ENCODE results near the gene NEUROG1. TPM values are rescaled to one million over a fixed set of nuclear protein-coding genes. Genes with fewer than 3 reads are reported as not detected.

The NEUROG1 gene
- total and polyA plus RNA-seq, 10 of the 15 experiments (the other 5 are each of a cell fraction or from before 2014, with no cell fraction given) = not detected

GRCh38 chr5:135561266-135561665 lies 25.5 kb upstream of the NEUROG1 start:
- ChIA-PET POLR2A (no interaction called here), RAD21 (ENCODE audit: unreplicated experiment) (interaction anchor here (0.7 to 2.7 kb wide), 5 partner anchors 10 to 269 kb away, joined by 3 to 26 read pairs (median 4); no protein-coding TSS in a partner anchor)
- BruUV-seq (replicated peaks) = no TSS peak
- TF ChIP-seq, protein P1, sequence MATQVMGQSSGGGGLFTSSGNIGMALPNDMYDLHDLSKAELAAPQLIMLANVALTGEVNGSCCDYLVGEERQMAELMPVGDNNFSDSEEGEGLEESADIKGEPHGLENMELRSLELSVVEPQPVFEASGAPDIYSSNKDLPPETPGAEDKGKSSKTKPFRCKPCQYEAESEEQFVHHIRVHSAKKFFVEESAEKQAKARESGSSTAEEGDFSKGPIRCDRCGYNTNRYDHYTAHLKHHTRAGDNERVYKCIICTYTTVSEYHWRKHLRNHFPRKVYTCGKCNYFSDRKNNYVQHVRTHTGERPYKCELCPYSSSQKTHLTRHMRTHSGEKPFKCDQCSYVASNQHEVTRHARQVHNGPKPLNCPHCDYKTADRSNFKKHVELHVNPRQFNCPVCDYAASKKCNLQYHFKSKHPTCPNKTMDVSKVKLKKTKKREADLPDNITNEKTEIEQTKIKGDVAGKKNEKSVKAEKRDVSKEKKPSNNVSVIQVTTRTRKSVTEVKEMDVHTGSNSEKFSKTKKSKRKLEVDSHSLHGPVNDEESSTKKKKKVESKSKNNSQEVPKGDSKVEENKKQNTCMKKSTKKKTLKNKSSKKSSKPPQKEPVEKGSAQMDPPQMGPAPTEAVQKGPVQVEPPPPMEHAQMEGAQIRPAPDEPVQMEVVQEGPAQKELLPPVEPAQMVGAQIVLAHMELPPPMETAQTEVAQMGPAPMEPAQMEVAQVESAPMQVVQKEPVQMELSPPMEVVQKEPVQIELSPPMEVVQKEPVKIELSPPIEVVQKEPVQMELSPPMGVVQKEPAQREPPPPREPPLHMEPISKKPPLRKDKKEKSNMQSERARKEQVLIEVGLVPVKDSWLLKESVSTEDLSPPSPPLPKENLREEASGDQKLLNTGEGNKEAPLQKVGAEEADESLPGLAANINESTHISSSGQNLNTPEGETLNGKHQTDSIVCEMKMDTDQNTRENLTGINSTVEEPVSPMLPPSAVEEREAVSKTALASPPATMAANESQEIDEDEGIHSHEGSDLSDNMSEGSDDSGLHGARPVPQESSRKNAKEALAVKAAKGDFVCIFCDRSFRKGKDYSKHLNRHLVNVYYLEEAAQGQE (IDR thresholded peaks at IDR 0.05; ENCODE audit: low read depth, low read length) = no peak
- no peak for TF ChIP-seq SKIL (IDR thresholded peaks at IDR 0.05; ENCODE audit: low read depth, poor library complexity, severe bottlenecking)
- no peak for TF ChIP-seq RAD21 (IDR thresholded peaks at IDR 0.05; ENCODE audit: insufficient read depth, low read depth, low read length)
- no peak for TF ChIP-seq MXI1 (IDR thresholded peaks at IDR 0.05; ENCODE audit: low read depth, low read length)
- TF ChIP-seq RELB (IDR thresholded peaks at IDR 0.05; ENCODE audit: low read depth) = no peak
- TF ChIP-seq CBFB (IDR thresholded peaks at IDR 0.05; ENCODE audit: low read depth) = no peak
- TF ChIP-seq, protein P2, sequence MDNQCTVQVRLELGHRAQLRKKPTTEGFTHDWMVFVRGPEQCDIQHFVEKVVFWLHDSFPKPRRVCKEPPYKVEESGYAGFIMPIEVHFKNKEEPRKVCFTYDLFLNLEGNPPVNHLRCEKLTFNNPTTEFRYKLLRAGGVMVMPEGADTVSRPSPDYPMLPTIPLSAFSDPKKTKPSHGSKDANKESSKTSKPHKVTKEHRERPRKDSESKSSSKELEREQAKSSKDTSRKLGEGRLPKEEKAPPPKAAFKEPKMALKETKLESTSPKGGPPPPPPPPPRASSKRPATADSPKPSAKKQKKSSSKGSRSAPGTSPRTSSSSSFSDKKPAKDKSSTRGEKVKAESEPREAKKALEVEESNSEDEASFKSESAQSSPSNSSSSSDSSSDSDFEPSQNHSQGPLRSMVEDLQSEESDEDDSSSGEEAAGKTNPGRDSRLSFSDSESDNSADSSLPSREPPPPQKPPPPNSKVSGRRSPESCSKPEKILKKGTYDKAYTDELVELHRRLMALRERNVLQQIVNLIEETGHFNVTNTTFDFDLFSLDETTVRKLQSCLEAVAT (IDR thresholded peaks at IDR 0.05) = no peak
- no peak for TF ChIP-seq NFXL1 (IDR thresholded peaks at IDR 0.05; ENCODE audit: borderline replicate concordance)
- TF ChIP-seq PAX8 (IDR thresholded peaks at IDR 0.05) = no peak
- TF ChIP-seq, protein P3, sequence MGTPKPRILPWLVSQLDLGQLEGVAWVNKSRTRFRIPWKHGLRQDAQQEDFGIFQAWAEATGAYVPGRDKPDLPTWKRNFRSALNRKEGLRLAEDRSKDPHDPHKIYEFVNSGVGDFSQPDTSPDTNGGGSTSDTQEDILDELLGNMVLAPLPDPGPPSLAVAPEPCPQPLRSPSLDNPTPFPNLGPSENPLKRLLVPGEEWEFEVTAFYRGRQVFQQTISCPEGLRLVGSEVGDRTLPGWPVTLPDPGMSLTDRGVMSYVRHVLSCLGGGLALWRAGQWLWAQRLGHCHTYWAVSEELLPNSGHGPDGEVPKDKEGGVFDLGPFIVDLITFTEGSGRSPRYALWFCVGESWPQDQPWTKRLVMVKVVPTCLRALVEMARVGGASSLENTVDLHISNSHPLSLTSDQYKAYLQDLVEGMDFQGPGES (IDR thresholded peaks at IDR 0.05) = no peak
- TF ChIP-seq NFYB (IDR thresholded peaks at IDR 0.05; ENCODE audit: insufficient read depth, low read depth, low read length) = no peak
- no peak for TF ChIP-seq ETV6 (conservative IDR thresholded peaks at IDR 0.05 in 1 of 2, IDR thresholded peaks at IDR 0.05 in 1 of 2; ENCODE audit: borderline replicate concordance in 1 of 2, low read depth in 1 of 2)

More at GRCh38 chr5:135561266-135561665, 25.5 kb upstream of the NEUROG1 start:
- H3K4me1 ChIP-seq (ENCODE audit: control insufficient read depth, insufficient read depth, low read length) = no peaks in the 10 kb centered on the region
- H3K4me3 ChIP-seq = no peak overlapping the region
- no peak overlapping the region for H3K4me2 ChIP-seq (ENCODE audit: control insufficient read depth, insufficient read depth)
- no peak for ATAC-seq
- H3K27me3 ChIP-seq (replicated peaks in 1 of 2; ENCODE audit: control insufficient read depth in 2 of 2, insufficient read depth in 2 of 2, low read length in 1 of 2) = peaks cover 3% of the 10 kb centered on the region in 2 experiments; a peak in 3 of 4 replicates
- H4K20me1 ChIP-seq (ENCODE audit: control insufficient read depth, insufficient read depth) = no peaks in the 10 kb centered on the region
- H2AFZ ChIP-seq (ENCODE audit: control insufficient read depth, low read depth, low read length) = peak overlapping the region; percentile 46; the same call in 1 of the 2 replicates
- CTCF ChIA-PET = interaction anchor here (0.6 to 10.2 kb wide), 24 partner anchors 9 to 330 kb away, joined by 3 to 203 read pairs (median 4); partner anchors contain the start of gene DCANP1
- intact Hi-C loops (cut with micrococcal nuclease; ENCODE audit: unreplicated experiment) = loop anchor here (1.0 kb wide), 1 partner anchor 269 kb away; no protein-coding TSS in a partner anchor
- no peaks in the 10 kb centered on the region for H3K79me2 ChIP-seq (ENCODE audit: control insufficient read depth, insufficient read depth, low read length)
- no peak for DNase-seq (ENCODE audit: low read depth, low spot score)
- H3K9ac ChIP-seq (ENCODE audit: control insufficient read depth, insufficient read depth, low read length) = no peak overlapping the region
- no peaks in the 10 kb centered on the region for H3K36me3 ChIP-seq (ENCODE audit: control insufficient read depth in 2 of 2, insufficient read depth in 2 of 2, low read length in 1 of 2)
- no peaks in the 10 kb centered on the region; the same call in 2 of the 3 replicates for H3K9me3 ChIP-seq (replicated peaks; ENCODE audit: control insufficient read depth, insufficient read depth, low read length)
- no peak for FAIRE-seq
- no peak overlapping the region for H3K27ac ChIP-seq (ENCODE audit: control insufficient read depth, insufficient read depth)
- in situ Hi-C loops (cut with MboI) = no loop called here
- SMC1A ChIA-PET (ENCODE audit: uncharacterized antibody, unreplicated experiment) = interaction anchor here (1.4 to 1.5 kb wide), 2 partner anchors 270 to 278 kb away, joined by 3 to 5 read pairs; no protein-coding TSS in a partner anchor
- 87% methylated on average over 6 of the region's 6 CpGs for WGBS (ENCODE audit: insufficient coverage, insufficient replicate concordance, low lambda C conversion rate, missing lambda C conversion rate)

Data from GM12878 (cell line).